K562 (cell line): Measurements from ENCODE around the gene NOS1. TPM values are rescaled to one million over a fixed set of nuclear protein-coding genes. Genes with fewer than 3 reads are reported as not detected.

Experiments used
- CBFB ChIP-seq: sonication (generic); formaldehyde crosslinking; IDR thresholded peaks from 2 replicates; pipeline ENCODE4 v1.4.0; 2020; ENCODE audit warnings: mild to moderate bottlenecking, missing genetic modification reagents
- CHAMP1 ChIP-seq: fragments of 450-650 bp; IDR thresholded peaks from 2 replicates; pipeline ENCODE4 v1.6.1; 2016; ENCODE audit warnings: mild to moderate bottlenecking
- CXXC5 ChIP-seq: fragments of 250-450 bp; sonication (Bioruptor Pico); IDR thresholded peaks from 2 replicates; pipeline ENCODE4 v1.8.0; 2022; ENCODE audit warnings: inconsistent platforms, mild to moderate bottlenecking, moderate library complexity
- FOS ChIP-seq: IDR thresholded peaks from 3 replicates; pipeline ENCODE4 v1.6.1; 2011; ENCODE audit not compliant: insufficient read length; ENCODE audit errors: extremely low read depth
- GTF2B ChIP-seq: IDR thresholded peaks from 2 replicates; pipeline ENCODE4 v1.6.1; 2011; ENCODE audit not compliant: insufficient read length; ENCODE audit errors: extremely low read depth
- JUN ChIP-seq, 2 experiments: sonication (generic) in 1 of 2; formaldehyde crosslinking in 1 of 2; IDR thresholded peaks; 2 replicates each; pipeline versions ENCODE4 v1.6.1 to v1.8.0; 2012 to 2022; ENCODE audit warnings: borderline replicate concordance in 2 of 2, mild to moderate bottlenecking in 2 of 2, improper control_type of control experiment in 1 of 2, low read depth in 1 of 2, low read length in 1 of 2, missing genetic modification reagents in 1 of 2
- L3MBTL2 ChIP-seq: fragments of 450-650 bp; IDR thresholded peaks from 2 replicates; pipeline ENCODE4 v1.6.1; 2016; ENCODE audit warnings: mild to moderate bottlenecking, moderate library complexity
- MAFK ChIP-seq: IDR thresholded peaks from 2 replicates; pipeline ENCODE4 v1.6.1; 2011; ENCODE audit warnings: low read length, improper control_type of control experiment
- MIER1 ChIP-seq: fragments of 450-650 bp; IDR thresholded peaks from 2 replicates; pipeline ENCODE4 v1.6.1; 2016; ENCODE audit warnings: antibody characterized with exemption, mild to moderate bottlenecking, low read depth
- NONO ChIP-seq, 2 experiments: fragments of 200-400 bp in 1 of 2; fragments of 450-650 bp in 1 of 2; formaldehyde crosslinking in 1 of 2; IDR thresholded peaks; 2 replicates each; pipeline ENCODE4 v1.6.1; 2017; ENCODE audit warnings: low read depth in 2 of 2, mild to moderate bottlenecking in 2 of 2, moderate library complexity in 2 of 2, low read length in 1 of 2
- PHF8 ChIP-seq: fragments of 200-600 bp; sonication (generic); IDR thresholded peaks from 2 replicates; pipeline ENCODE4 v1.6.1; 2012; ENCODE audit warnings: mixed run types, mild to moderate bottlenecking, inconsistent platforms, low read length, moderate library complexity, borderline replicate concordance
- POLR3G ChIP-seq: IDR thresholded peaks from 2 replicates; pipeline ENCODE4 v1.6.1; 2011; ENCODE audit not compliant: insufficient read length, insufficient replicate concordance; ENCODE audit errors: extremely low read depth
- STAG1 ChIP-seq: sonication (generic); formaldehyde crosslinking; IDR thresholded peaks from 2 replicates; pipeline ENCODE4 v1.5.0; 2020; ENCODE audit warnings: missing genetic modification reagents, borderline replicate concordance
- TSHZ1 ChIP-seq: fragments of 250-450 bp; sonication (Bioruptor Pico); IDR thresholded peaks from 2 replicates; pipeline ENCODE4 v1.4.0; 2020; ENCODE audit warnings: mild to moderate bottlenecking, moderate library complexity
- XRCC5 ChIP-seq: fragments of 200-400 bp; formaldehyde crosslinking; IDR thresholded peaks from 2 replicates; pipeline ENCODE4 v1.6.1; 2017; ENCODE audit warnings: low read depth, mild to moderate bottlenecking, low read length
- ZBTB49 ChIP-seq: sonication (generic); formaldehyde crosslinking; IDR thresholded peaks from 2 replicates; pipeline ENCODE4 v1.8.0; 2022; ENCODE audit warnings: missing genetic modification reagents, mild to moderate bottlenecking, borderline replicate concordance
- ZNF174 ChIP-seq: fragments of 250-450 bp; sonication (Bioruptor Pico); IDR thresholded peaks from 2 replicates; pipeline ENCODE4 v1.4.0; 2020; ENCODE audit warnings: mild to moderate bottlenecking
- ZNF253 ChIP-seq: fragments of 250-450 bp; sonication (Bioruptor Pico); conservative IDR thresholded peaks from 2 replicates; pipeline ENCODE4 v1.6.1; 2021; ENCODE audit warnings: mild to moderate bottlenecking
- ZNF77 ChIP-seq: fragments of 250-450 bp; sonication (Bioruptor Pico); IDR thresholded peaks from 2 replicates; pipeline ENCODE4 v1.5.0; 2020
- polyA plus RNA-seq, 8 experiments: library from polyadenylated mRNA; depleted of rRNA in 4 of 8; stranded (reverse) in 5 of 8; unstranded in 3 of 8; fragments of >200 nt; fragmentation: Nextera tagmentation in 2 of 8; fragmentation: Illumina TruSeq in 1 of 8; extraction: Ambion mirVana in 2 of 8; extraction: Trizol in 1 of 8; gene quantifications; 2 replicates each; pipeline versions ENCODE4 v1.2.1 to v1.2.3, GENCODE V29; 2011 to 2014; ENCODE audit warnings: inconsistent platforms in 1 of 8, missing spikeins in 1 of 8
- total RNA-seq, 7 experiments: library from RNA; depleted of rRNA in 6 of 7; stranded (reverse); fragments of >200 nt in 6 of 7; fragmentation: Illumina TruSeq in 2 of 7; extraction: Trizol in 2 of 7; gene quantifications; 2 replicates each; pipeline versions ENCODE4 v1.2.1 to v1.2.3, GENCODE V29; 2011 to 2021; ENCODE audit warnings: low replicate concordance in 1 of 7

Gene NOS1
- total and polyA plus RNA-seq, 9 of the 15 experiments (the other 6 are each of a cell fraction or from before 2014, with no cell fraction given): not detected

GRCh38 chr12:117212563-117213190 is 148.7 kb downstream of the NOS1 start (continued):
- no peak for TF ChIP-seq CHAMP1
- TF ChIP-seq PHF8: no peak
- no peak for TF ChIP-seq ZNF77 (CRISPR knock-in tag)
- no peak for TF ChIP-seq XRCC5
- TF ChIP-seq MIER1: no peak
- no peak for TF ChIP-seq NONO (IDR thresholded peaks at IDR 0.05; ENCODE audit: low read depth in 2 of 2, low read length in 1 of 2)
- no peak for TF ChIP-seq ZNF174 (CRISPR knock-in tag)
- TF ChIP-seq JUN (IDR thresholded peaks at IDR 0.05; ENCODE audit: borderline replicate concordance, low read depth, low read length): 0 out of 2 replicates have a peak, but pooled peaks have one; percentile 9
- no peak for TF ChIP-seq JUN (CRISPR knock-in tag; IDR thresholded peaks at IDR 0.05; ENCODE audit: borderline replicate concordance)
- TF ChIP-seq STAG1 (CRISPR knock-in tag): peak; percentile 55; the same call in 1 of the 2 replicates
- TF ChIP-seq TSHZ1 (CRISPR knock-in tag): no peak
- TF ChIP-seq MAFK: 0 out of 2 replicates have a peak, but pooled peaks have one; percentile 23
- TF ChIP-seq L3MBTL2: no peak
- TF ChIP-seq ZBTB49: no peak
- no peak for TF ChIP-seq POLR3G
- no peak for TF ChIP-seq GTF2B
- TF ChIP-seq ZNF253 (CRISPR knock-in tag): no peak
- no peak for TF ChIP-seq CBFB (CRISPR knock-in tag)
- no peak for TF ChIP-seq FOS
- no peak for TF ChIP-seq CXXC5 (CRISPR knock-in tag)
